NOMO-1 (cell line): Measurements from ENCODE around the gene PGBD4.

Experiments
- DNase-seq, 2 experiments: peaks; one replicate each; lab custom pipeline; 2025; ENCODE audit not compliant: unreplicated experiment in 2 of 2; lab: John Stamatoyannopoulos, UW

Gene PGBD4

GRCh38 chr15:34101366-34102174 is at the start of gene PGBD4, which contains the start of gene EMC7:
PGBD4 (plus strand) TSS chr15:34102083; CDS start chr15:34102532, 449 bp downstream.
EMC7 (minus strand) TSS chr15:34101862; CDS start chr15:34101839, 23 bp downstream.
- DNase-seq: peak; percentile 98 to 99

- DNase-seq: no peak
Measured at GRCh38 chr15:34054081-34054707, 47.7 kb upstream of the PGBD4 start.

GRCh38 chr15:34055868-34056595 is 45.9 kb upstream of the PGBD4 start:
- no peak for DNase-seq

GRCh38 chr15:34056911-34057310 is 45.0 kb upstream of the PGBD4 start:
- no peak for DNase-seq

- DNase-seq: no peak
Measured at GRCh38 chr15:34059476-34059875, 42.4 kb upstream of the PGBD4 start.

GRCh38 chr15:34059946-34060345 is 41.9 kb upstream of the PGBD4 start:
- no peak for DNase-seq

DNA sequence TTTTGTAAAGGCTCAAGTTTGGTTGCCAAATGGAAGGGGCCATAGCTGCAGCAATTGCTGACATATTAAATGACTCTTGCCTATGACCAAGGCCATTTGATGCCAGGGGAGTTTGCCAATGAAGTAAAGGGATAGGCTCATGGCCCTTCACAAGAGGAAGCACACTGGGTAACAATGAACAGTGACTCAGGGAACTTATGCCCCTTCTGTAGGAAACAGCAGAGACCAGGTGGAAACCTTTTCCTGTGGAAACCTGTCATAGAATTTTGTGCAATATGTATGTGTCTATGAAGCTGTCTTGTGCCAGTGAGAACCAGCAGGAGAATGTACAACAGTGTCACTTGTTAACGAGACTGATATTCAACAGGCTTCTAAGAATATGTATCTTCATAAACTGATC is 37.4 kb upstream of the PGBD4 start:
- no peak for DNase-seq

GRCh38 chr15:34065261-34065660 is 36.6 kb upstream of the PGBD4 start:
- no peak for DNase-seq

GRCh38 chr15:34065941-34066340 is 35.9 kb upstream of the PGBD4 start:
- no peak for DNase-seq

DNA sequence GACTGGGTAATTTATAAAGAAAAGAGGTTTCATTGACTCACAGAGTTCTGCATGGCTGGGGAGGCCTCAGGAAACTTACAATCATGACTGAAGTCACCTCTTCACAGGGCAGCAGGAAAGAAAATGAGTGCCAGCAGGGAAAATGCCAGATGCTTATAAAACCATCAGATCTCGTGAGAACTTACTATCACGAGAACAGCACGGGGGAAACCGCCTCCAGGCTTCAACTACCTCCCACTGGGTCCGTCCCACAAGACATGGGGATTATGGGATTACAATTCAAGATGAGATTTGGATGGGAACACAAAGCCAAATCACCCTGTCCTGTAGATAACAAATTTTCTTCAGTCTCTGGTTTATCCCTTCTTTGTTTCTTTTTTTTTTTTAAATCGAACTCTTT is 31.9 kb upstream of the PGBD4 start:
- no peak for DNase-seq

DNA sequence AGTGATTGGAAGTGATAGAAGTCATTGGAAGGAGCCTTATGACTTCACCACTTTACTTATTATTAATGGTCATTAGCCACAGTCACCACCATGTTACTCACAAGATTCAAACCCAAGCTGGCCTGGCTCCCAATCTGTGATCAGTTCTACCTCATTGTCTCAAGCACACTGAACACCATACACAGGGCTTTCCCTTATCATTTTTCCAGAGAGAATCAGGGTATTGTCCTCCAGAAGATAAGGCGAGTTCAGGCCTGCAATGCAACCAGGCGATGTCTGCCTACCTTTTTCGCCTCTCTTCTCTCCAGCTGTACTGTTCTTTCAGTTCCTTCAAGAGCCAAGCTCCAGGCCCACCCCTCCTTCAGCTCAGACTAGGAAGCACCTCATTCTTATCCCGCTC is 25.1 kb upstream of the PGBD4 start:
- no peak for DNase-seq

GRCh38 chr15:34078900-34079299 is 23.0 kb upstream of the PGBD4 start:
- no peak for DNase-seq

GRCh38 chr15:34079904-34080303 is 22.0 kb upstream of the PGBD4 start:
- no peak for DNase-seq

GRCh38 chr15:34084086-34084485 is 17.8 kb upstream of the PGBD4 start:
- DNase-seq: no peak

GRCh38 chr15:34085746-34086145 is 16.1 kb upstream of the PGBD4 start:
- no peak for DNase-seq

DNA sequence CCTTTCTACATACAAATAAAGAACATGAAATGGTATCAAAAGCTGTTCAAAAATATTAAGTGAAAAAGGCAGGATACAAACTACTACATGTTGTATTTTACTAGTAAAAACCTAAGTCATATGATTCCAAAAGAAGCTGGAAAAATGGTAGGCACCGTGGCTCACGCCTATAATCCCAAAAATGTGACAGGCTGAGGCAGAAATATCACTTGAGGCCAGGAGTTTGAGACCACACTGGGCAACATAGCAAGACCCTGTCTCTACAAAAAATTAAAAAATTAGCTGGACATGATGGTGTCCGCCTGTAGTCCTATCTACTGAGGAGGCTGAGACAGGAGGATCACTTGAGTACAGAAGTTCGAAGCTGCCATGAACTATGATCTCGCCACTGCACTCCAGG is 2.0 kb upstream of the PGBD4 start:
- no peak for DNase-seq

DNA sequence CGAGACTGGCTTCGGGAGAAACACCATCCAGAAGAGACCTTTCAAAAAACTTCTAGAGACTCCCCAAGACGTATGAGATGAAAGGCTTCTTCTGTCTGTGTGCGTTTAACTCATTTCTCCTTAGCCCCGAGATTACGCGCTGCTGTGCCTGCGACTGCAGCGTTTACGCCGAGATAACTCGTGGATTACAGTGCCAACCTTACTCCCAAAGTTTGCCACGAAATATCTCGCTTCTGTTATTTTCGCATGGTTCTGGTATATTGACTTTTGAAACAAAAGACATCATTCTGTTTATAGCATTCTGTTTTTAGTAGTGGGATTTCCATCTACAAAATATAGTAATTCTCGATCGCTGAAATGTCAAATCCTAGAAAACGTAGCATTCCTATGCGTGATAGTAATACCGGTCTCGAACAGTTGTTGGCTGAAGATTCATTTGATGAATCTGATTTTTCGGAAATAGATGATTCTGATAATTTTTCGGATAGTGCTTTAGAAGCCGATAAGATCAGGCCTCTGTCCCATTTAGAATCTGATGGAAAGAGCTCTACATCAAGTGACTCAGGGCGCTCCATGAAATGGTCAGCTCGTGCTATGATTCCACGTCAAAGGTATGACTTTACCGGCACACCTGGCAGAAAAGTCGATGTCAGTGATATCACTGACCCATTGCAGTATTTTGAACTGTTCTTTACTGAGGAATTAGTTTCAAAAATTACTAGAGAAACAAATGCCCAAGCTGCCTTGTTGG is 467 bp downstream of the PGBD4 start:
- no peak for DNase-seq

- DNase-seq: no peak
Measured at GRCh38 chr15:34106423-34106822, 4.5 kb downstream of the PGBD4 start.

- no peak for DNase-seq
Measured at GRCh38 chr15:34107315-34107714, 5.4 kb downstream of the PGBD4 start.

DNA sequence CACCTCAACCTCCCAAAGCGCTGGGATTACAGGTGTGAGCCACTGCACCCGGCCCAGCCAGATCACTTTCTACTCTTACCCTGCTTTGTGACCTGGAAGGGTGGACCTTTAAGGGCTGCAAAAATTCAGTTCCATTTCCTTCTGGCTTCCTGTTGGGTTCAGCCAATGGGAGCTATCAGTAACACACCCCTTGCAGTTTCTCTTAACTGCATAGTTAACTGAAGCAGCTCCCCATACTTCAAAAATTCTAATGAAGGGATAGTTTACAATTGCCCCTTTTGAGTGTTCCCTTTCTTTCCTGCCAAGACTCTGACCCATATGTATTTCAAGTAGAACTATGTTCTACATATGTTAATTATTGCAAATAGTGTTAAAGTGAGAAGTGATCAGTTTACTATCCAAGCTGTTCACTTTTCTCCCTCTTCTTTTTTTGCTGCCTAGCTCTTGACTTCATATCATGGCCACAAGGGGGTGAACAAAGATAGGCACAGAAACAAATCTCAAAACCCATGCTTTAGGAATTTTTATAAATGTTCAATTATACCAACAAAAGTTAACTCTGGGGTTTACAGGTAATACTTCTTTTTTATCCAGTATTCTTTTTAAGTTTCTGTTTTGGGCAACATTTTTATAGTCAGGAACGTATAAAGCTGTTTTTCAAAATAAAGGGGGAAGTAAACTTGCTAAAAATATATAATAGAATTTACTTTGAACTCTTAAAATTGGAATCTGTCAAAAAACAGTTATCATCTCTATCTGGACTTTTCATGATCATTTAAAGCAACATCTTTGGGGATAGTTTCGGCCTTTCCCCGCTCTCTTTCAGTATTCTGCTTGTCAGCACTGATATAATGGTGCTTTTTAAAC is 8.1 kb downstream of the PGBD4 start:
- peak; percentile 9 to 36 for DNase-seq
